GM12878 (cell line): Measurements from ENCODE around the gene NMNAT3. TPM values are rescaled to one million over a fixed set of nuclear protein-coding genes. Genes with fewer than 3 reads are reported as not detected.

Experiments used
- ATAC-seq: fragments of 200-7000 bp; cut with Tn5 transposase; 3 replicates; pipeline ENCODE4 v1.9.1; 2020; ENCODE audit warnings: mild to moderate bottlenecking, moderate library complexity
- BruUV-seq: library from RNA; stranded (reverse); fragments of 400-500 nt; replicated peaks from 2 replicates; lab custom pipeline; 2021; lab: Mats Ljungman, UMichigan
- CTCF ChIA-PET: fragments of 300-600 bp; sonication (Branson Sonifier 250); formaldehyde crosslinking; extraction: SDS; loops from one replicate; lab custom pipeline; 2021; ENCODE audit warnings: inconsistent platforms; lab: Yijun Ruan, JAX
- POLR2A ChIA-PET: fragments of 350-600 bp; formaldehyde crosslinking; extraction: SDS; loops from one replicate; lab custom pipeline; 2021; ENCODE audit warnings: inconsistent platforms; lab: Charles Lee
- RAD21 ChIA-PET: fragments of 300-600 bp; sonication (Branson Sonifier 250); formaldehyde crosslinking; loops from one replicate; lab custom pipeline; 2023; ENCODE audit warnings: antibody characterized with exemption; ENCODE audit not compliant: unreplicated experiment; lab: Charles Lee
- SMC1A ChIA-PET: fragments of 300-600 bp; sonication (Branson Sonifier 250); formaldehyde crosslinking; loops from one replicate; lab custom pipeline; 2023; ENCODE audit not compliant: unreplicated experiment, uncharacterized antibody; lab: Charles Lee
- DNase-seq: peaks from one replicate; pipeline ENCODE4 v3.0.0-alpha.2; 2011; ENCODE audit warnings: low read depth, low spot score
- FAIRE-seq: peaks from 3 replicates; lab custom pipeline; 2011; peaks lifted over from hg19 to GRCh38; lab: Jason Lieb, UNC
- H2AFZ ChIP-seq: 2 replicates; pipeline ENCODE4 v1.6.0; 2011; ENCODE audit warnings: low read depth, low read length, control low read depth; ENCODE audit not compliant: control insufficient read depth
- H3K27ac ChIP-seq: 2 replicates; pipeline ENCODE4 v1.5.1; 2011; ENCODE audit warnings: control low read depth; ENCODE audit not compliant: control insufficient read depth, insufficient read depth
- H3K27me3 ChIP-seq, 2 experiments: replicated peaks in 1 of 2; 2 replicates each; pipeline versions ENCODE4 v1.6.0 to v1.6.1; 2011; ENCODE audit warnings: low read length in 1 of 2; ENCODE audit not compliant: control insufficient read depth in 2 of 2, insufficient read depth in 2 of 2
- H3K36me3 ChIP-seq, 2 experiments: 2 replicates each; pipeline ENCODE4 v1.5.1; 2011; ENCODE audit warnings: low read length in 1 of 2; ENCODE audit not compliant: control insufficient read depth in 2 of 2, insufficient read depth in 2 of 2
- H3K4me1 ChIP-seq: 2 replicates; pipeline ENCODE4 v1.6.1; 2011; ENCODE audit warnings: mild to moderate bottlenecking, low read length, moderate library complexity, mixed read lengths; ENCODE audit not compliant: control insufficient read depth, insufficient read depth
- H3K4me2 ChIP-seq: 2 replicates; pipeline ENCODE4 v1.6.0; 2011; ENCODE audit warnings: control low read depth; ENCODE audit not compliant: control insufficient read depth, insufficient read depth
- H3K4me3 ChIP-seq: fragments of 200-600 bp; sonication (generic); 2 replicates; pipeline ENCODE4 v1.5.1; 2016
- H3K79me2 ChIP-seq: 2 replicates; pipeline ENCODE4 v1.6.0; 2011; ENCODE audit warnings: low read length; ENCODE audit not compliant: control insufficient read depth, insufficient read depth
- H3K9ac ChIP-seq: 2 replicates; pipeline ENCODE4 v1.8.0; 2011; ENCODE audit warnings: low read length, control low read depth, mixed read lengths; ENCODE audit not compliant: control insufficient read depth, insufficient read depth
- H3K9me3 ChIP-seq: replicated peaks from 3 replicates; pipeline ENCODE4 v1.5.1; 2011; ENCODE audit warnings: mild to moderate bottlenecking, low read length; ENCODE audit not compliant: control insufficient read depth, insufficient read depth
- H4K20me1 ChIP-seq: 2 replicates; pipeline ENCODE4 v1.6.0; 2011; ENCODE audit not compliant: control insufficient read depth, insufficient read depth
- BMI1 ChIP-seq: fragments of 450-650 bp; IDR thresholded peaks from 2 replicates; pipeline ENCODE4 v1.6.1; 2016; ENCODE audit warnings: mild to moderate bottlenecking, moderate library complexity, borderline replicate concordance
- CUX1 ChIP-seq: IDR thresholded peaks from 2 replicates; pipeline ENCODE4 v1.6.1; 2012; ENCODE audit warnings: improper control_type of control experiment, low read depth, low read length; ENCODE audit not compliant: insufficient replicate concordance
- WGBS: methylation state at CpG from one replicate; pipeline ENCODE4 v1.1.6; 2016; ENCODE audit warnings: low lambda C conversion rate; ENCODE audit not compliant: insufficient replicate concordance, insufficient coverage; ENCODE audit errors: missing lambda C conversion rate; 5-methylcytosine and 5-hydroxymethylcytosine counted together
- in situ Hi-C: fragments of 300-500 bp; cut with MboI; formaldehyde crosslinking; loops from 9 replicates; pipeline ENCODE4 v1.14.3; 2018; ENCODE audit warnings: mixed read lengths
- intact Hi-C: fragments of 100-400 bp; cut with micrococcal nuclease; formaldehyde crosslinking; loops from one replicate; pipeline ENCODE4 v1.14.2; 2022; ENCODE audit not compliant: unreplicated experiment
- polyA plus RNA-seq, 11 experiments: library from polyadenylated mRNA; depleted of rRNA in 4 of 11; unstranded in 6 of 11; stranded (reverse) in 5 of 11; fragments of >200 nt; fragmentation: Nextera tagmentation in 4 of 11; fragmentation: Illumina TruSeq in 1 of 11; extraction: Ambion mirVana in 4 of 11; extraction: Trizol in 1 of 11; gene quantifications; 1 replicate in 1 of 11; 2 replicates in 10 of 11; pipeline versions ENCODE4 v1.2.1 to v1.2.3, GENCODE V29; 2011 to 2016; ENCODE audit warnings: inconsistent platforms in 2 of 11, missing spikeins in 2 of 11, low read depth in 1 of 11
- total RNA-seq, 4 experiments: library from RNA; depleted of rRNA in 3 of 4; stranded (reverse); fragments of >200 nt in 3 of 4; fragmentation: Illumina TruSeq in 1 of 4; extraction: Trizol in 1 of 4; gene quantifications; 2 replicates each; pipeline versions ENCODE4 v1.2.1 to v1.2.3, GENCODE V29; 2013 to 2021

Gene NMNAT3
- total and polyA plus RNA-seq, 10 of the 15 experiments (the other 5 are each of a cell fraction or from before 2014, with no cell fraction given), result under 0.01 to 0.92 (median 0.08) TPM; not detected in 4

GRCh38 chr3:139671863-139672646 lies 5.7 kb downstream of the NMNAT3 start (continued):
- TF ChIP-seq BMI1, result no peak
- TF ChIP-seq, all 136 proteins: peak for 0

GRCh38 chr3:139671107-139671506 lies 6.7 kb downstream of the NMNAT3 start:
- peaks cover 0 to 2% of the 10 kb centered on the region in 2 experiments; a peak in 2 of 4 replicates for H3K27me3 ChIP-seq
- 50% methylated on average over 2 of the region's 2 CpGs for WGBS
- ChIA-PET RAD21 (no interaction called here), SMC1A (no interaction called here), POLR2A (no interaction called here), CTCF (no interaction called here)
- FAIRE-seq (no peak), DNase-seq (no peak), ATAC-seq (no peak)
- no peaks in the 10 kb centered on the region for H3K9me3 ChIP-seq
- H3K4me2 ChIP-seq, result no peak overlapping the region
- no peaks in the 10 kb centered on the region for H3K4me1 ChIP-seq
- intact Hi-C loops (no loop called here), in situ Hi-C loops (no loop called here)
- H3K9ac ChIP-seq, result no peak overlapping the region
- H4K20me1 ChIP-seq, result no peaks in the 10 kb centered on the region
- no peak for TF ChIP-seq CUX1
- H3K4me3 ChIP-seq, result no peak overlapping the region
- BruUV-seq, result no TSS peak
- H3K36me3 ChIP-seq, result no peaks in the 10 kb centered on the region
- H3K27ac ChIP-seq, result no peak overlapping the region
- no peaks in the 10 kb centered on the region for H3K79me2 ChIP-seq
- H2AFZ ChIP-seq, result no peak overlapping the region
